Osteoblast (primary cell): ENCODE data around the gene SMYD2. TPM values are rescaled to one million over a fixed set of nuclear protein-coding genes. Genes with fewer than 3 reads are reported as not detected.
A peak's percentile ranks its signal among the peaks of the same experiment; 100 is the strongest.

Experiments used
- DNase-seq: peaks from one replicate; pipeline ENCODE4 v3.0.0; 2011; ENCODE audit warnings: low spot score, mixed read lengths; ENCODE audit not compliant: insufficient read length; ENCODE audit errors: missing footprints
- H2AFZ ChIP-seq: 2 replicates; pipeline ENCODE4 v1.6.0; 2011; ENCODE audit warnings: mild to moderate bottlenecking, low read length
- H3K27ac ChIP-seq: 2 replicates; pipeline ENCODE4 v1.5.1; 2011; ENCODE audit warnings: mild to moderate bottlenecking, low read depth, low read length, moderate library complexity
- H3K27me3 ChIP-seq: 2 replicates; pipeline ENCODE4 v1.6.0; 2012; ENCODE audit warnings: mild to moderate bottlenecking, control low read depth, inconsistent platforms, low read length, moderate library complexity; ENCODE audit not compliant: insufficient read depth
- H3K36me3 ChIP-seq: 2 replicates; pipeline ENCODE4 v1.5.1; 2011; ENCODE audit warnings: mild to moderate bottlenecking, low read length, control low read depth, moderate library complexity; ENCODE audit not compliant: insufficient read depth
- H3K4me1 ChIP-seq: 2 replicates; pipeline ENCODE4 v1.5.1; 2011; ENCODE audit warnings: mild to moderate bottlenecking, low read length, control low read depth, moderate library complexity; ENCODE audit not compliant: insufficient read depth
- H3K4me2 ChIP-seq: 2 replicates; pipeline ENCODE4 v1.6.0; 2011; ENCODE audit warnings: mild to moderate bottlenecking, low read length; ENCODE audit not compliant: insufficient read depth
- H3K4me3 ChIP-seq: fragments of 200-600 bp; sonication (generic); 3 replicates; pipeline ENCODE4 v1.5.1; 2012; ENCODE audit warnings: mild to moderate bottlenecking, low read length, inconsistent platforms; ENCODE audit not compliant: insufficient read depth
- H3K79me2 ChIP-seq: 2 replicates; pipeline ENCODE4 v1.6.0; 2012; ENCODE audit warnings: mild to moderate bottlenecking, low read length, control low read depth, inconsistent platforms; ENCODE audit not compliant: insufficient read depth
- H3K9me3 ChIP-seq: 2 replicates; pipeline ENCODE4 v1.5.1; 2011; ENCODE audit warnings: low read depth, low read length, control low read depth
- H4K20me1 ChIP-seq: 2 replicates; pipeline ENCODE4 v1.6.0; 2012; ENCODE audit warnings: mild to moderate bottlenecking, low read length, control low read depth; ENCODE audit not compliant: insufficient read depth
- CTCF ChIP-seq: IDR thresholded peaks from 2 replicates; pipeline ENCODE4 v1.5.1; 2011; ENCODE audit warnings: mild to moderate bottlenecking, low read depth, low read length, moderate library complexity; ENCODE audit errors: extremely low read depth
- total RNA-seq: library from RNA; depleted of rRNA; stranded (reverse); fragments of >200 nt; gene quantifications from 2 replicates; pipeline ENCODE4 v1.2.3, GENCODE V29; 2012

SMYD2 gene
- total RNA-seq, 1 donor: 39.4 TPM

- peaks cover 29% of the 10 kb centered on the region for H3K79me2 ChIP-seq
- DNase-seq: no peak
- H3K36me3 ChIP-seq: peaks cover 82% of the 10 kb centered on the region
- H3K4me2 ChIP-seq: no peak overlapping the region
- no peaks in the 10 kb centered on the region for H3K27me3 ChIP-seq
- no peak overlapping the region for H3K27ac ChIP-seq
- no peaks in the 10 kb centered on the region for H3K9me3 ChIP-seq
- H3K4me1 ChIP-seq: peaks cover 38% of the 10 kb centered on the region
- H4K20me1 ChIP-seq: peaks cover 13% of the 10 kb centered on the region
- H3K4me3 ChIP-seq: no peak overlapping the region
- H2AFZ ChIP-seq: no peak overlapping the region
- TF ChIP-seq CTCF: no peak
Measured at GRCh38 chr1:214367841-214368240, 86.9 kb downstream of the SMYD2 start.

- H3K4me3 ChIP-seq: no peak overlapping the region
- peaks cover 25% of the 10 kb centered on the region for H3K4me1 ChIP-seq
- H2AFZ ChIP-seq: no peak overlapping the region
- peaks cover 33% of the 10 kb centered on the region for H3K79me2 ChIP-seq
- H4K20me1 ChIP-seq: peaks cover 13% of the 10 kb centered on the region
- H3K27me3 ChIP-seq: no peaks in the 10 kb centered on the region
- H3K27ac ChIP-seq: no peak overlapping the region
- TF ChIP-seq CTCF: no peak
- no peaks in the 10 kb centered on the region for H3K9me3 ChIP-seq
- DNase-seq: no peak
- no peak overlapping the region for H3K4me2 ChIP-seq
- peaks cover 87% of the 10 kb centered on the region for H3K36me3 ChIP-seq
Measured at GRCh38 chr1:214369364-214369763, 88.4 kb downstream of the SMYD2 start.

- TF ChIP-seq CTCF: no peak
- no peaks in the 10 kb centered on the region for H3K27me3 ChIP-seq
- H3K9me3 ChIP-seq: no peaks in the 10 kb centered on the region
- H3K4me3 ChIP-seq: no peak overlapping the region
- no peak overlapping the region for H2AFZ ChIP-seq
- no peak overlapping the region for H3K4me2 ChIP-seq
- DNase-seq: no peak
- peaks cover 35% of the 10 kb centered on the region for H3K79me2 ChIP-seq
- peaks cover 10% of the 10 kb centered on the region for H4K20me1 ChIP-seq
- H3K36me3 ChIP-seq: peaks cover 89% of the 10 kb centered on the region
- no peak overlapping the region for H3K27ac ChIP-seq
- H3K4me1 ChIP-seq: peaks cover 18% of the 10 kb centered on the region
Measured at GRCh38 chr1:214370615-214371014, 89.7 kb downstream of the SMYD2 start.

GRCh38 chr1:214372092-214372491 is 91.1 kb downstream of the SMYD2 start:
- Histone ChIP-seq H3K4me1 (peaks cover 21% of the 10 kb centered on the region), H3K27ac (peak overlapping the region; percentile 30), H3K79me2 (peaks cover 46% of the 10 kb centered on the region), H3K4me3 (no peak overlapping the region), H3K27me3 (no peaks in the 10 kb centered on the region), H2AFZ (no peak overlapping the region), H3K9me3 (no peaks in the 10 kb centered on the region), H3K4me2 (peak overlapping the region; percentile 38), H4K20me1 (peaks cover 10% of the 10 kb centered on the region), H3K36me3 (peaks cover 94% of the 10 kb centered on the region)
- no peak for DNase-seq
- no peak for TF ChIP-seq CTCF
